ENCODE measurements around the gene TDRD1. TPM values are rescaled to one million over a fixed set of nuclear protein-coding genes. Genes with fewer than 3 reads are reported as not detected.

The TDRD1 gene
- total RNA-seq, 4 donors from 2014 or later, result 0.17 to 0.42 (median 0.40) TPM; not detected in 1

GRCh38 chr10:114260366-114260765 lies 81.2 kb downstream of the TDRD1 start:
- Histone ChIP-seq H3K36me3 (no peaks in the 10 kb centered on the region), H3K4me3 (no peak overlapping the region), H3K27ac (peak overlapping the region; percentile 73), H3K4me1 (peaks cover 37% of the 10 kb centered on the region), H3K9me3 (no peaks in the 10 kb centered on the region), H3K27me3 (no peaks in the 10 kb centered on the region)
- no peak for TF ChIP-seq CTCF (IDR thresholded peaks at IDR 0.05)
- TF ChIP-seq POLR2AphosphoS5 (IDR thresholded peaks at IDR 0.05), result no peak
- TF ChIP-seq EP300 (IDR thresholded peaks at IDR 0.05), result no peak
- TF ChIP-seq POLR2A (IDR thresholded peaks at IDR 0.05), result no peak
- WGBS, result 88% methylated on average over 4 of the region's 5 CpGs
- no peak for DNase-seq (ENCODE audit: low spot score in 2 of 2)

- peaks cover 38% of the 10 kb centered on the region for H3K4me1 ChIP-seq
- 50% methylated on average over 2 of the region's 2 CpGs for WGBS
- no peaks in the 10 kb centered on the region for H3K27me3 ChIP-seq
- DNase-seq (ENCODE audit: low spot score in 2 of 2), result no peak
- TF ChIP-seq EP300 (IDR thresholded peaks at IDR 0.05) (no peak), POLR2A (IDR thresholded peaks at IDR 0.05) (no peak), POLR2AphosphoS5 (IDR thresholded peaks at IDR 0.05) (no peak), CTCF (IDR thresholded peaks at IDR 0.05) (no peak)
- H3K4me3 ChIP-seq, result no peak overlapping the region
- no peaks in the 10 kb centered on the region for H3K9me3 ChIP-seq
- H3K27ac ChIP-seq, result peak overlapping the region; percentile 73
- no peaks in the 10 kb centered on the region for H3K36me3 ChIP-seq
Observed at GRCh38 chr10:114261076-114261475, 81.9 kb downstream of the TDRD1 start.

- Histone ChIP-seq H3K4me1 (peaks cover 41% of the 10 kb centered on the region), H3K36me3 (no peaks in the 10 kb centered on the region), H3K27me3 (no peaks in the 10 kb centered on the region), H3K27ac (no peak overlapping the region), H3K4me3 (no peak overlapping the region), H3K9me3 (no peaks in the 10 kb centered on the region)
- DNase-seq (ENCODE audit: low spot score in 2 of 2), result no peak
- TF ChIP-seq CTCF (IDR thresholded peaks at IDR 0.05), result no peak
- TF ChIP-seq EP300 (IDR thresholded peaks at IDR 0.05), result no peak
- TF ChIP-seq POLR2A (IDR thresholded peaks at IDR 0.05), result no peak
- WGBS, result 86% methylated on average over 4 of the region's 4 CpGs
Observed at GRCh38 chr10:114262496-114262895, 83.3 kb downstream of the TDRD1 start.

- H3K27me3 ChIP-seq, result no peaks in the 10 kb centered on the region
- 33% methylated on average over 6 of the region's 6 CpGs for WGBS
- no peaks in the 10 kb centered on the region for H3K9me3 ChIP-seq
- DNase-seq (ENCODE audit: low spot score in 2 of 2), result peak in 1 of 2 donors; percentile 82
- H3K36me3 ChIP-seq, result no peaks in the 10 kb centered on the region
- H3K27ac ChIP-seq, result peak overlapping the region; percentile 70
- H3K4me3 ChIP-seq, result no peak overlapping the region
- TF ChIP-seq EP300 (IDR thresholded peaks at IDR 0.05), result no peak
- no peak for TF ChIP-seq POLR2AphosphoS5 (IDR thresholded peaks at IDR 0.05)
- TF ChIP-seq CTCF (IDR thresholded peaks at IDR 0.05), result no peak
- no peak for TF ChIP-seq POLR2A (IDR thresholded peaks at IDR 0.05)
- H3K4me1 ChIP-seq, result peaks cover 34% of the 10 kb centered on the region
Observed at GRCh38 chr10:114265392-114266053, 86.4 kb downstream of the TDRD1 start.

DNA sequence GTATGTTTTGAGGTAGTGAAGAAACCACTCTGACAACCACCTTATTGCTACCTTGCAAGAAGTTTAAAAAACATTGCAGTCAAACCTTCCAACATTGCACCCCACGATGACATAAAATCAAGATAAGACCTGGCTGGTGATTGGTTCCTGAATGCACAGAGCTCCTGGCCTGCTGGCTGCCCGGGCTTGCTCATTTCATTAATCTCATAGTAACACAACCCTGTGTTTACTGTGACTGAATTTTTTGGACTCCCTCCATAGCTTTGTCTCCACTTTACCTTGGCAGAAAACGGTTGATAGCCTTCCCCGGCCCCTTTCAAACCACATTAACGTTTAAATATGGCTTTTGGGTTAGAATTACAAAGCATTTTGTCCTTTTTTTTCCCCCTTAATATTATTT lies 87.4 kb downstream of the TDRD1 start:
- 39% methylated on average over 5 of the region's 5 CpGs for WGBS
- TF ChIP-seq CTCF (IDR thresholded peaks at IDR 0.05) (no peak), POLR2A (IDR thresholded peaks at IDR 0.05) (no peak), POLR2AphosphoS5 (IDR thresholded peaks at IDR 0.05) (no peak)
- Histone ChIP-seq H3K27me3 (no peaks in the 10 kb centered on the region), H3K4me3 (no peak overlapping the region), H3K36me3 (no peaks in the 10 kb centered on the region), H3K4me1 (peaks cover 34% of the 10 kb centered on the region), H3K27ac (peak overlapping the region; percentile 70), H3K9me3 (no peaks in the 10 kb centered on the region)
- DNase-seq (ENCODE audit: low spot score in 2 of 2), result no peak

Measured in suprapubic skin (tissue), 4 donors.